ENCODE measurements around the gene REV3L. TPM values are rescaled to one million over a fixed set of nuclear protein-coding genes. Genes with fewer than 3 reads are reported as not detected.

REV3L gene
- total and polyA plus RNA-seq, 9 of the 15 experiments (the other 6 are each of a cell fraction or from before 2014, with no cell fraction given) = 5.5 to 24.4 (median 14.4) TPM

DNA sequence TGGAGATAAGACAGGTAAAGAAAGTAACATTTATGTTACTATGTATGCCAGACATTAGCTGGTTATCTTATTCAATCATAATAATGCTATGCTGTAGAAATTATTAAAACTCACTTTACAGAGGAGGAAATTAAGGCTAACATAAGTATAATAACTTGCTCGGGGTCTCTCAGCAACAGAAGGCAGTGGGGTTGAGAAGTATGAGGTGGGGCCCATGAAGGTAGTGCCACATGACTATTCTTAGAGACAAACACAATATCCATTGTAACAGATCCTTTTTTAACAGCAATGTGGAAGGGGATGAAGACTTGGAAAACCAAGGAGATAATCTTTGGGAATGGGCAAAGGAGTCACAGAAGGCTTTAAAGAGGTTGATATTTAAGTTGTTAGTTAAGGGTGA, 11.5 kb downstream of the REV3L start:
- no peak overlapping the region for H2AFZ ChIP-seq (ENCODE audit: low read depth, low read length)
- TF ChIP-seq, protein P1, sequence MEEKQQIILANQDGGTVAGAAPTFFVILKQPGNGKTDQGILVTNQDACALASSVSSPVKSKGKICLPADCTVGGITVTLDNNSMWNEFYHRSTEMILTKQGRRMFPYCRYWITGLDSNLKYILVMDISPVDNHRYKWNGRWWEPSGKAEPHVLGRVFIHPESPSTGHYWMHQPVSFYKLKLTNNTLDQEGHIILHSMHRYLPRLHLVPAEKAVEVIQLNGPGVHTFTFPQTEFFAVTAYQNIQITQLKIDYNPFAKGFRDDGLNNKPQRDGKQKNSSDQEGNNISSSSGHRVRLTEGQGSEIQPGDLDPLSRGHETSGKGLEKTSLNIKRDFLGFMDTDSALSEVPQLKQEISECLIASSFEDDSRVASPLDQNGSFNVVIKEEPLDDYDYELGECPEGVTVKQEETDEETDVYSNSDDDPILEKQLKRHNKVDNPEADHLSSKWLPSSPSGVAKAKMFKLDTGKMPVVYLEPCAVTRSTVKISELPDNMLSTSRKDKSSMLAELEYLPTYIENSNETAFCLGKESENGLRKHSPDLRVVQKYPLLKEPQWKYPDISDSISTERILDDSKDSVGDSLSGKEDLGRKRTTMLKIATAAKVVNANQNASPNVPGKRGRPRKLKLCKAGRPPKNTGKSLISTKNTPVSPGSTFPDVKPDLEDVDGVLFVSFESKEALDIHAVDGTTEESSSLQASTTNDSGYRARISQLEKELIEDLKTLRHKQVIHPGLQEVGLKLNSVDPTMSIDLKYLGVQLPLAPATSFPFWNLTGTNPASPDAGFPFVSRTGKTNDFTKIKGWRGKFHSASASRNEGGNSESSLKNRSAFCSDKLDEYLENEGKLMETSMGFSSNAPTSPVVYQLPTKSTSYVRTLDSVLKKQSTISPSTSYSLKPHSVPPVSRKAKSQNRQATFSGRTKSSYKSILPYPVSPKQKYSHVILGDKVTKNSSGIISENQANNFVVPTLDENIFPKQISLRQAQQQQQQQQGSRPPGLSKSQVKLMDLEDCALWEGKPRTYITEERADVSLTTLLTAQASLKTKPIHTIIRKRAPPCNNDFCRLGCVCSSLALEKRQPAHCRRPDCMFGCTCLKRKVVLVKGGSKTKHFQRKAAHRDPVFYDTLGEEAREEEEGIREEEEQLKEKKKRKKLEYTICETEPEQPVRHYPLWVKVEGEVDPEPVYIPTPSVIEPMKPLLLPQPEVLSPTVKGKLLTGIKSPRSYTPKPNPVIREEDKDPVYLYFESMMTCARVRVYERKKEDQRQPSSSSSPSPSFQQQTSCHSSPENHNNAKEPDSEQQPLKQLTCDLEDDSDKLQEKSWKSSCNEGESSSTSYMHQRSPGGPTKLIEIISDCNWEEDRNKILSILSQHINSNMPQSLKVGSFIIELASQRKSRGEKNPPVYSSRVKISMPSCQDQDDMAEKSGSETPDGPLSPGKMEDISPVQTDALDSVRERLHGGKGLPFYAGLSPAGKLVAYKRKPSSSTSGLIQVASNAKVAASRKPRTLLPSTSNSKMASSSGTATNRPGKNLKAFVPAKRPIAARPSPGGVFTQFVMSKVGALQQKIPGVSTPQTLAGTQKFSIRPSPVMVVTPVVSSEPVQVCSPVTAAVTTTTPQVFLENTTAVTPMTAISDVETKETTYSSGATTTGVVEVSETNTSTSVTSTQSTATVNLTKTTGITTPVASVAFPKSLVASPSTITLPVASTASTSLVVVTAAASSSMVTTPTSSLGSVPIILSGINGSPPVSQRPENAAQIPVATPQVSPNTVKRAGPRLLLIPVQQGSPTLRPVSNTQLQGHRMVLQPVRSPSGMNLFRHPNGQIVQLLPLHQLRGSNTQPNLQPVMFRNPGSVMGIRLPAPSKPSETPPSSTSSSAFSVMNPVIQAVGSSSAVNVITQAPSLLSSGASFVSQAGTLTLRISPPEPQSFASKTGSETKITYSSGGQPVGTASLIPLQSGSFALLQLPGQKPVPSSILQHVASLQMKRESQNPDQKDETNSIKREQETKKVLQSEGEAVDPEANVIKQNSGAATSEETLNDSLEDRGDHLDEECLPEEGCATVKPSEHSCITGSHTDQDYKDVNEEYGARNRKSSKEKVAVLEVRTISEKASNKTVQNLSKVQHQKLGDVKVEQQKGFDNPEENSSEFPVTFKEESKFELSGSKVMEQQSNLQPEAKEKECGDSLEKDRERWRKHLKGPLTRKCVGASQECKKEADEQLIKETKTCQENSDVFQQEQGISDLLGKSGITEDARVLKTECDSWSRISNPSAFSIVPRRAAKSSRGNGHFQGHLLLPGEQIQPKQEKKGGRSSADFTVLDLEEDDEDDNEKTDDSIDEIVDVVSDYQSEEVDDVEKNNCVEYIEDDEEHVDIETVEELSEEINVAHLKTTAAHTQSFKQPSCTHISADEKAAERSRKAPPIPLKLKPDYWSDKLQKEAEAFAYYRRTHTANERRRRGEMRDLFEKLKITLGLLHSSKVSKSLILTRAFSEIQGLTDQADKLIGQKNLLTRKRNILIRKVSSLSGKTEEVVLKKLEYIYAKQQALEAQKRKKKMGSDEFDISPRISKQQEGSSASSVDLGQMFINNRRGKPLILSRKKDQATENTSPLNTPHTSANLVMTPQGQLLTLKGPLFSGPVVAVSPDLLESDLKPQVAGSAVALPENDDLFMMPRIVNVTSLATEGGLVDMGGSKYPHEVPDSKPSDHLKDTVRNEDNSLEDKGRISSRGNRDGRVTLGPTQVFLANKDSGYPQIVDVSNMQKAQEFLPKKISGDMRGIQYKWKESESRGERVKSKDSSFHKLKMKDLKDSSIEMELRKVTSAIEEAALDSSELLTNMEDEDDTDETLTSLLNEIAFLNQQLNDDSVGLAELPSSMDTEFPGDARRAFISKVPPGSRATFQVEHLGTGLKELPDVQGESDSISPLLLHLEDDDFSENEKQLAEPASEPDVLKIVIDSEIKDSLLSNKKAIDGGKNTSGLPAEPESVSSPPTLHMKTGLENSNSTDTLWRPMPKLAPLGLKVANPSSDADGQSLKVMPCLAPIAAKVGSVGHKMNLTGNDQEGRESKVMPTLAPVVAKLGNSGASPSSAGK (IDR thresholded peaks at IDR 0.05) = no peak
- TF ChIP-seq MBD2 (IDR thresholded peaks at IDR 0.05; ENCODE audit: borderline replicate concordance, low read depth) = no peak
- no peak for TF ChIP-seq FOXK1 (CRISPR knock-in tag; IDR thresholded peaks at IDR 0.05; ENCODE audit: borderline replicate concordance)
- TF ChIP-seq ZFP30 (CRISPR knock-in tag; IDR thresholded peaks at IDR 0.05; ENCODE audit: borderline replicate concordance) = no peak
- TF ChIP-seq, protein P2, sequence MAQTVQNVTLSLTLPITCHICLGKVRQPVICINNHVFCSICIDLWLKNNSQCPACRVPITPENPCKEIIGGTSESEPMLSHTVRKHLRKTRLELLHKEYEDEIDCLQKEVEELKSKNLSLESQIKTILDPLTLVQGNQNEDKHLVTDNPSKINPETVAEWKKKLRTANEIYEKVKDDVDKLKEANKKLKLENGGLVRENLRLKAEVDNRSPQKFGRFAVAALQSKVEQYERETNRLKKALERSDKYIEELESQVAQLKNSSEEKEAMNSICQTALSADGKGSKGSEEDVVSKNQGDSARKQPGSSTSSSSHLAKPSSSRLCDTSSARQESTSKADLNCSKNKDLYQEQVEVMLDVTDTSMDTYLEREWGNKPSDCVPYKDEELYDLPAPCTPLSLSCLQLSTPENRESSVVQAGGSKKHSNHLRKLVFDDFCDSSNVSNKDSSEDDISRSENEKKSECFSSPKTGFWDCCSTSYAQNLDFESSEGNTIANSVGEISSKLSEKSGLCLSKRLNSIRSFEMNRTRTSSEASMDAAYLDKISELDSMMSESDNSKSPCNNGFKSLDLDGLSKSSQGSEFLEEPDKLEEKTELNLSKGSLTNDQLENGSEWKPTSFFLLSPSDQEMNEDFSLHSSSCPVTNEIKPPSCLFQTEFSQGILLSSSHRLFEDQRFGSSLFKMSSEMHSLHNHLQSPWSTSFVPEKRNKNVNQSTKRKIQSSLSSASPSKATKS (CRISPR knock-in tag; IDR thresholded peaks at IDR 0.05) = no peak
- TF ChIP-seq HDAC8 (tag; IDR thresholded peaks at IDR 0.05) = no peak
- TF ChIP-seq TCF7L2 (IDR thresholded peaks at IDR 0.05; ENCODE audit: low read depth, low read length) = no peak
- no peak for TF ChIP-seq SMAD2 (IDR thresholded peaks at IDR 0.05; ENCODE audit: low read depth, low read length)
- FAIRE-seq (no peak), ATAC-seq (no peak), DNase-seq (ENCODE audit: extremely low read depth in 1 of 4, low spot score in 3 of 4) (no peak)
- H3K9me1 ChIP-seq (ENCODE audit: control insufficient read depth, insufficient read depth, low read length) = no peaks in the 10 kb centered on the region
- H3K9ac ChIP-seq (ENCODE audit: insufficient read depth in 1 of 2, low read depth in 2 of 2, low read length in 2 of 2) = no peak overlapping the region
- H3K4me3 ChIP-seq = no peak overlapping the region
- H3K79me2 ChIP-seq (ENCODE audit: control insufficient read depth, insufficient read depth, low read length) = peaks cover 73% of the 10 kb centered on the region
- ChIA-PET POLR2A (no interaction called here), CTCF (ENCODE audit: low intra/inter-chr PET ratio) (no interaction called here)
- H3K27ac ChIP-seq (ENCODE audit: extremely low read depth, low read depth, low read length) = no peak overlapping the region
- H3K36me3 ChIP-seq (ENCODE audit: control insufficient read depth, insufficient read depth, low read length) = peaks cover 24% of the 10 kb centered on the region; the same call in 1 of the 3 replicates
- H3K27me3 ChIP-seq (ENCODE audit: control insufficient read depth in 2 of 2, insufficient read depth in 2 of 2, low read length in 2 of 2) = no peaks in the 10 kb centered on the region
- peaks cover 0 to 12% of the 10 kb centered on the region in 2 experiments; a peak in 4 of 5 replicates for H3K4me1 ChIP-seq (replicated peaks in 1 of 2; ENCODE audit: control insufficient read depth in 2 of 2, insufficient read depth in 2 of 2, low read length in 2 of 2)
- intact Hi-C loops (cut with micrococcal nuclease) (loop anchor here (10.0 kb wide), 1 partner anchor 457 kb away; no protein-coding TSS in a partner anchor), in situ Hi-C loops (cut with MboI) (loop anchor here (5.0 kb wide), 1 partner anchor 219 kb away; no protein-coding TSS in a partner anchor)
- H3K9me3 ChIP-seq (replicated peaks; ENCODE audit: control insufficient read depth, insufficient read depth, low read depth, low read length) = no peaks in the 10 kb centered on the region
- no TSS peak for BruUV-seq (replicated peaks)
- H3K4me2 ChIP-seq (ENCODE audit: insufficient read depth, low read length) = no peak overlapping the region
- 0 out of 2 replicates have a peak, but pooled peaks cover 7% of the 10 kb centered on the region for H4K20me1 ChIP-seq (replicated peaks; ENCODE audit: control insufficient read depth, insufficient read depth, low read length)
- WGBS (ENCODE audit: insufficient coverage, low coverage, missing lambda C conversion rate) = 71% methylated on average over 1 of the region's 1 CpG
